Hippocampal formation (tissue), 2 donors: ENCODE results near the gene SUPT6H.

Experiments
- DNase-seq, 2 donors: peaks; one replicate each; lab custom pipeline; 2025; lab: John Stamatoyannopoulos, UW

The SUPT6H gene

GRCh38 chr17:28750178-28751047, 88.4 kb downstream of the SUPT6H start:
- DNase-seq: peak; percentile 90

- DNase-seq: no peak
Observed at GRCh38 chr17:28751600-28752366, 89.8 kb downstream of the SUPT6H start.
